SK-N-SH treated with all-trans-retinoic acid at 6 μM for 48 hours (cell line): ENCODE results near the gene AKT2.

Experiments
- ATAC-seq: fragments of 200-7000 bp; cut with Tn5 transposase; 3 replicates; pipeline ENCODE4 v1.9.1; 2020; ENCODE audit warnings: mild to moderate bottlenecking, moderate library complexity
- ARNTL ChIP-seq: fragments of 450-650 bp; formaldehyde crosslinking; IDR thresholded peaks from 2 replicates; pipeline ENCODE4 v1.5.0; 2020; ENCODE audit warnings: low read depth, mild to moderate bottlenecking, moderate library complexity, borderline replicate concordance
- BACH2 ChIP-seq: fragments of 250-450 bp; sonication (Bioruptor Pico); IDR thresholded peaks from 2 replicates; pipeline ENCODE4 v1.9.0; 2021; ENCODE audit warnings: mild to moderate bottlenecking, borderline replicate concordance
- ESRRG ChIP-seq: fragments of 250-450 bp; sonication (Bioruptor Pico); IDR thresholded peaks from 2 replicates; pipeline ENCODE4 v1.6.1; 2021; ENCODE audit warnings: mild to moderate bottlenecking
- GLIS3 ChIP-seq: fragments of 250-450 bp; sonication (Bioruptor Pico); IDR thresholded peaks from 2 replicates; pipeline ENCODE4 v1.5.0; 2020; ENCODE audit warnings: mild to moderate bottlenecking, moderate library complexity
- OSR1 ChIP-seq: fragments of 250-450 bp; sonication (Bioruptor Pico); IDR thresholded peaks from 2 replicates; pipeline ENCODE4 v1.8.0; 2022; ENCODE audit warnings: moderate library complexity, mild to moderate bottlenecking, inconsistent platforms
- RARB ChIP-seq: fragments of 250-450 bp; sonication (Bioruptor Pico); IDR thresholded peaks from 2 replicates; pipeline ENCODE4 v1.8.0; 2021; ENCODE audit warnings: mild to moderate bottlenecking, moderate library complexity
- SNAI2 ChIP-seq: fragments of 250-450 bp; sonication (Bioruptor Pico); IDR thresholded peaks from 2 replicates; pipeline ENCODE4 v1.5.0; 2020; ENCODE audit warnings: mild to moderate bottlenecking, moderate library complexity
- TCF4 ChIP-seq: fragments of 250-450 bp; sonication (Bioruptor Pico); IDR thresholded peaks from 2 replicates; pipeline ENCODE4 v1.8.0; 2021; ENCODE audit warnings: mild to moderate bottlenecking, moderate library complexity, borderline replicate concordance
- TOX ChIP-seq: fragments of 250-450 bp; sonication (Bioruptor Pico); IDR thresholded peaks from 2 replicates; pipeline ENCODE4 v1.8.0; 2021; ENCODE audit warnings: mild to moderate bottlenecking, moderate library complexity, borderline replicate concordance
- ZC3H10 ChIP-seq: fragments of 250-450 bp; sonication (Bioruptor Pico); IDR thresholded peaks from 2 replicates; pipeline ENCODE4 v1.5.1; 2021; ENCODE audit warnings: mild to moderate bottlenecking, moderate library complexity
- ZFP3 ChIP-seq: fragments of 250-450 bp; sonication (Bioruptor Pico); IDR thresholded peaks from 2 replicates; pipeline ENCODE4 v1.5.0; 2020; ENCODE audit warnings: mild to moderate bottlenecking, moderate library complexity
- ZFP30 ChIP-seq: fragments of 450-650 bp; formaldehyde crosslinking; IDR thresholded peaks from 2 replicates; pipeline ENCODE4 v1.5.0; 2022; ENCODE audit warnings: mild to moderate bottlenecking, moderate library complexity
- ZNF70 ChIP-seq: fragments of 450-650 bp; formaldehyde crosslinking; IDR thresholded peaks from 2 replicates; pipeline ENCODE4 v1.5.0; 2020; ENCODE audit warnings: mild to moderate bottlenecking, moderate library complexity
- ZNF8 ChIP-seq: fragments of 450-650 bp; formaldehyde crosslinking; IDR thresholded peaks from 2 replicates; pipeline ENCODE4 v1.5.0; 2020; ENCODE audit warnings: mild to moderate bottlenecking, moderate library complexity
- TF ChIP-seq, protein P1 (sequence below): fragments of 250-450 bp; sonication (Bioruptor Pico); IDR thresholded peaks from 2 replicates; pipeline ENCODE4 v1.5.0; 2020; ENCODE audit warnings: mild to moderate bottlenecking, moderate library complexity
- TF ChIP-seq, protein P2 (sequence below): fragments of 250-450 bp; sonication (Bioruptor Pico); IDR thresholded peaks from 2 replicates; pipeline ENCODE4 v1.5.1; 2020; ENCODE audit warnings: low read depth, mild to moderate bottlenecking, moderate library complexity
- TF ChIP-seq, protein P3 (sequence below): fragments of 250-450 bp; sonication (Bioruptor Pico); IDR thresholded peaks from 2 replicates; pipeline ENCODE4 v1.8.0; 2020; ENCODE audit warnings: mild to moderate bottlenecking, moderate library complexity, borderline replicate concordance
- TF ChIP-seq, protein P4 (sequence below): fragments of 250-450 bp; sonication (Bioruptor Pico); IDR thresholded peaks from 2 replicates; pipeline ENCODE4 v1.8.0; 2021; ENCODE audit warnings: low read depth, mild to moderate bottlenecking, moderate library complexity, borderline replicate concordance
- TF ChIP-seq, protein P5 (sequence below): fragments of 250-450 bp; sonication (Bioruptor Pico); IDR thresholded peaks from 2 replicates; pipeline ENCODE4 v1.5.1; 2021; ENCODE audit warnings: mild to moderate bottlenecking, moderate library complexity

Gene AKT2

DNA sequence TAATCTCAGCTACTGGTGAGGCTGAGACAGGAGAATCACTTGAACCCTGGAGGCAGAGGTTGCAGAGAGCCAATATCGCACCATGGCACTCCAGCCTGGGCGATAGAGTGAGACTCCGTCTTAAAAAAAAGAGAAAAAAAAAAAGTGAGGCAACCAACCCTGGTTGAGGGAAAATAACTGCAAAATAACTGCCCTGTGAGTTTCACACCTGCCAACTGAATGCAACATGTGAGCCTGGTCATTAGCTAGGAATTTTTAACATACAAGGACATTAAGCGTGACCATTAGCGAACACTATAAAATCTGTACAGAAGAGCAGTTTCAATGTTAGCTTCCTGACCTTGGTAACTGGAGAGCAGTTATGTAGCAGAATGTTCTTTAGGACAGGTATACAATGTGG is 56.3 kb downstream of the AKT2 start (continued):
- TF ChIP-seq, protein P1, sequence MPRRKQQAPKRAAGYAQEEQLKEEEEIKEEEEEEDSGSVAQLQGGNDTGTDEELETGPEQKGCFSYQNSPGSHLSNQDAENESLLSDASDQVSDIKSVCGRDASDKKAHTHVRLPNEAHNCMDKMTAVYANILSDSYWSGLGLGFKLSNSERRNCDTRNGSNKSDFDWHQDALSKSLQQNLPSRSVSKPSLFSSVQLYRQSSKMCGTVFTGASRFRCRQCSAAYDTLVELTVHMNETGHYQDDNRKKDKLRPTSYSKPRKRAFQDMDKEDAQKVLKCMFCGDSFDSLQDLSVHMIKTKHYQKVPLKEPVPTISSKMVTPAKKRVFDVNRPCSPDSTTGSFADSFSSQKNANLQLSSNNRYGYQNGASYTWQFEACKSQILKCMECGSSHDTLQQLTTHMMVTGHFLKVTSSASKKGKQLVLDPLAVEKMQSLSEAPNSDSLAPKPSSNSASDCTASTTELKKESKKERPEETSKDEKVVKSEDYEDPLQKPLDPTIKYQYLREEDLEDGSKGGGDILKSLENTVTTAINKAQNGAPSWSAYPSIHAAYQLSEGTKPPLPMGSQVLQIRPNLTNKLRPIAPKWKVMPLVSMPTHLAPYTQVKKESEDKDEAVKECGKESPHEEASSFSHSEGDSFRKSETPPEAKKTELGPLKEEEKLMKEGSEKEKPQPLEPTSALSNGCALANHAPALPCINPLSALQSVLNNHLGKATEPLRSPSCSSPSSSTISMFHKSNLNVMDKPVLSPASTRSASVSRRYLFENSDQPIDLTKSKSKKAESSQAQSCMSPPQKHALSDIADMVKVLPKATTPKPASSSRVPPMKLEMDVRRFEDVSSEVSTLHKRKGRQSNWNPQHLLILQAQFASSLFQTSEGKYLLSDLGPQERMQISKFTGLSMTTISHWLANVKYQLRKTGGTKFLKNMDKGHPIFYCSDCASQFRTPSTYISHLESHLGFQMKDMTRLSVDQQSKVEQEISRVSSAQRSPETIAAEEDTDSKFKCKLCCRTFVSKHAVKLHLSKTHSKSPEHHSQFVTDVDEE (CRISPR knock-in tag): no peak

DNA sequence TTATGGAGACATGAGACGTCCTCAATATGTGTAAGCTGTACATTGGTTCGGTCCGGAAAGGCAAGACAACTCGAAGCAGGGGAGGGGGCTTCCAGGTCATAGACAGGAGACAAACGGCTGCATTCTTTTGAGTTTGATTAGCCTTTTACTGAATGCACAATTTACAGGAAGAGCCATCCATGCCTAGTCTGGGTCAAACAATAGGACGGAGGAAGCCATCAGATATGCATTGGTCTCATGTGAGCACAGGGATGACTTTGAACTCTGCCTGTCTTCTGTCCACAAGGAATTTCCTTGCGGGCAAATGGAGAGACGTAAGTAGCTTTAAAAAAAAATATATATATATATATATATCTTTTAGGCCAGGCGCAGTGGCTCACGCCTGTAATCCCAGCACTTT is 56.8 kb downstream of the AKT2 start:
- TF ChIP-seq, protein P2, sequence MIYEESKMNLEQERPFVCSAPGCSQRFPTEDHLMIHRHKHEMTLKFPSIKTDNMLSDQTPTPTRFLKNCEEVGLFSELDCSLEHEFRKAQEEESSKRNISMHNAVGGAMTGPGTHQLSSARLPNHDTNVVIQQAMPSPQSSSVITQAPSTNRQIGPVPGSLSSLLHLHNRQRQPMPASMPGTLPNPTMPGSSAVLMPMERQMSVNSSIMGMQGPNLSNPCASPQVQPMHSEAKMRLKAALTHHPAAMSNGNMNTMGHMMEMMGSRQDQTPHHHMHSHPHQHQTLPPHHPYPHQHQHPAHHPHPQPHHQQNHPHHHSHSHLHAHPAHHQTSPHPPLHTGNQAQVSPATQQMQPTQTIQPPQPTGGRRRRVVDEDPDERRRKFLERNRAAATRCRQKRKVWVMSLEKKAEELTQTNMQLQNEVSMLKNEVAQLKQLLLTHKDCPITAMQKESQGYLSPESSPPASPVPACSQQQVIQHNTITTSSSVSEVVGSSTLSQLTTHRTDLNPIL: no peak
- TF ChIP-seq, protein P1 (CRISPR knock-in tag): no peak
- TF ChIP-seq ZC3H10 (CRISPR knock-in tag) (no peak), ARNTL (CRISPR knock-in tag) (no peak), BACH2 (CRISPR knock-in tag) (no peak), OSR1 (CRISPR knock-in tag) (no peak), ZFP30 (CRISPR knock-in tag) (no peak), TOX (CRISPR knock-in tag) (no peak), ZNF70 (CRISPR knock-in tag) (no peak), SNAI2 (no peak), ESRRG (CRISPR knock-in tag) (no peak), TCF4 (CRISPR knock-in tag) (no peak), ZFP3 (CRISPR knock-in tag) (no peak), RARB (CRISPR knock-in tag) (no peak), ZNF8 (CRISPR knock-in tag) (no peak)
- TF ChIP-seq, protein P3, sequence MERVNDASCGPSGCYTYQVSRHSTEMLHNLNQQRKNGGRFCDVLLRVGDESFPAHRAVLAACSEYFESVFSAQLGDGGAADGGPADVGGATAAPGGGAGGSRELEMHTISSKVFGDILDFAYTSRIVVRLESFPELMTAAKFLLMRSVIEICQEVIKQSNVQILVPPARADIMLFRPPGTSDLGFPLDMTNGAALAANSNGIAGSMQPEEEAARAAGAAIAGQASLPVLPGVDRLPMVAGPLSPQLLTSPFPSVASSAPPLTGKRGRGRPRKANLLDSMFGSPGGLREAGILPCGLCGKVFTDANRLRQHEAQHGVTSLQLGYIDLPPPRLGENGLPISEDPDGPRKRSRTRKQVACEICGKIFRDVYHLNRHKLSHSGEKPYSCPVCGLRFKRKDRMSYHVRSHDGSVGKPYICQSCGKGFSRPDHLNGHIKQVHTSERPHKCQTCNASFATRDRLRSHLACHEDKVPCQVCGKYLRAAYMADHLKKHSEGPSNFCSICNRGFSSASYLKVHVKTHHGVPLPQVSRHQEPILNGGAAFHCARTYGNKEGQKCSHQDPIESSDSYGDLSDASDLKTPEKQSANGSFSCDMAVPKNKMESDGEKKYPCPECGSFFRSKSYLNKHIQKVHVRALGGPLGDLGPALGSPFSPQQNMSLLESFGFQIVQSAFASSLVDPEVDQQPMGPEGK (CRISPR knock-in tag): no peak
- TF ChIP-seq, protein P4, sequence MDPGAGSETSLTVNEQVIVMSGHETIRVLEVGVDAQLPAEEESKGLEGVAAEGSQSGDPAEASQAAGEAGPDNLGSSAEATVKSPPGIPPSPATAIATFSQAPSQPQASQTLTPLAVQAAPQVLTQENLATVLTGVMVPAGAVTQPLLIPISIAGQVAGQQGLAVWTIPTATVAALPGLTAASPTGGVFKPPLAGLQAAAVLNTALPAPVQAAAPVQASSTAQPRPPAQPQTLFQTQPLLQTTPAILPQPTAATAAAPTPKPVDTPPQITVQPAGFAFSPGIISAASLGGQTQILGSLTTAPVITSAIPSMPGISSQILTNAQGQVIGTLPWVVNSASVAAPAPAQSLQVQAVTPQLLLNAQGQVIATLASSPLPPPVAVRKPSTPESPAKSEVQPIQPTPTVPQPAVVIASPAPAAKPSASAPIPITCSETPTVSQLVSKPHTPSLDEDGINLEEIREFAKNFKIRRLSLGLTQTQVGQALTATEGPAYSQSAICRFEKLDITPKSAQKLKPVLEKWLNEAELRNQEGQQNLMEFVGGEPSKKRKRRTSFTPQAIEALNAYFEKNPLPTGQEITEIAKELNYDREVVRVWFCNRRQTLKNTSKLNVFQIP (CRISPR knock-in tag): no peak
- TF ChIP-seq, all 23 proteins: peak for 0
- ATAC-seq: no peak

DNA sequence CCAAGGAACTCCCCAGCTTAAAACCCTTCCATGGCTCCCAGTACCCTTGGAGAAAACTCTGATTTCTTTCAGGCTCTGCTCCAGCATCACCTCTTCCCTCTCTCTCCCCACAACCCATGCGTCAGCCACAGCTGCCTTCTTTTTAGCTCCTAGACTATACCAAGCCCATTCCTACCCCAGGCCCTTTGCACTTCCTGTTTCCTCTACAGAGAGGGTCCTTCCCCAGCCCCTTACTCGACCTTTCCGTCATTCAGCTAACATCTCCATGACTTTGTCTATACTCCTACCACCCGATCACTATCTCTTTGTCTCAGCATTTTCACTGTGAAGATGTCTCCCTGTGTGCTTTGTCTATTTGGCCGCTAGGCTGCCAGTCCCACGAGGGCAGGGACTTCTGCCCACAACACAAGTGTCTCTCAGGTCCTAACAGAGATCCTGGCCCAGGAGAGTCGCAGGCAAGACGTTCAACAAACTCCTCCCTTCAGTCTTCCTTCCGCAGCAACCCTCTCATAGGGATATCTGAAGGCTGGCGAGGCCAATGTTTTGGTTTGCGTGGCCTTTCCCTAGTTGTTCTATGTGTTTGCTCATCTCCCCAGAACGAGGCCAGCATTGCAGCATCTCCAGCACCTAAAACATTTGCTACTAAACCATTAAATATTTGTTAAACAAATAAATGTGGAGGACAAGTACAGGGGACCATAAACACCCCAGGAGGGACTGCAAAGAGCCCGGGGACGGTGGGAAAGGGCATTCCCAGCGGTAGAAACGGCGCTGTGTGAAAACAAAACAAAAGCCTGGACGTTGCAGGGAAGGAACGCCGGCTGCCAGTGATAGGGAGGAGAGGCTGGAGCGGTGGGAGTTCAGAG is 59.5 kb downstream of the AKT2 start:
- ATAC-seq: no peak
- TF ChIP-seq ARNTL (CRISPR knock-in tag): no peak
- TF ChIP-seq TOX (CRISPR knock-in tag): no peak
- TF ChIP-seq, protein P3 (CRISPR knock-in tag): no peak
- TF ChIP-seq, protein P4 (CRISPR knock-in tag): no peak
- TF ChIP-seq, protein P5, sequence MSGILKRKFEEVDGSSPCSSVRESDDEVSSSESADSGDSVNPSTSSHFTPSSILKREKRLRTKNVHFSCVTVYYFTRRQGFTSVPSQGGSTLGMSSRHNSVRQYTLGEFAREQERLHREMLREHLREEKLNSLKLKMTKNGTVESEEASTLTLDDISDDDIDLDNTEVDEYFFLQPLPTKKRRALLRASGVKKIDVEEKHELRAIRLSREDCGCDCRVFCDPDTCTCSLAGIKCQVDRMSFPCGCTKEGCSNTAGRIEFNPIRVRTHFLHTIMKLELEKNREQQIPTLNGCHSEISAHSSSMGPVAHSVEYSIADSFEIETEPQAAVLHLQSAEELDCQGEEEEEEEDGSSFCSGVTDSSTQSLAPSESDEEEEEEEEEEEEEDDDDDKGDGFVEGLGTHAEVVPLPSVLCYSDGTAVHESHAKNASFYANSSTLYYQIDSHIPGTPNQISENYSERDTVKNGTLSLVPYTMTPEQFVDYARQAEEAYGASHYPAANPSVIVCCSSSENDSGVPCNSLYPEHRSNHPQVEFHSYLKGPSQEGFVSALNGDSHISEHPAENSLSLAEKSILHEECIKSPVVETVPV (CRISPR knock-in tag): no peak
- no peak for TF ChIP-seq SNAI2
- TF ChIP-seq BACH2 (CRISPR knock-in tag): no peak
- no peak for TF ChIP-seq ZC3H10 (CRISPR knock-in tag)
- TF ChIP-seq GLIS3 (CRISPR knock-in tag): no peak
- TF ChIP-seq ZFP3 (CRISPR knock-in tag): no peak
